OCI-LY3 (cell line): ENCODE measurements around the gene NUFIP2.

Experiments
- EZH2phosphoT487 ChIP-seq: fragments of 200-600 bp; shearing (Covaris generic); IDR thresholded peaks from 2 replicates; pipeline ENCODE4 v1.6.1; 2018; ENCODE audit warnings: antibody characterized with exemption, mixed run types, low read depth
- TF ChIP-seq, protein P1 (sequence below): fragments of 200-600, 300-600 bp; sonication (generic); IDR thresholded peaks from 2 replicates; pipeline ENCODE4 v1.5.1; 2014; ENCODE audit warnings: antibody characterized with exemption, low read length, low read depth

DNA sequence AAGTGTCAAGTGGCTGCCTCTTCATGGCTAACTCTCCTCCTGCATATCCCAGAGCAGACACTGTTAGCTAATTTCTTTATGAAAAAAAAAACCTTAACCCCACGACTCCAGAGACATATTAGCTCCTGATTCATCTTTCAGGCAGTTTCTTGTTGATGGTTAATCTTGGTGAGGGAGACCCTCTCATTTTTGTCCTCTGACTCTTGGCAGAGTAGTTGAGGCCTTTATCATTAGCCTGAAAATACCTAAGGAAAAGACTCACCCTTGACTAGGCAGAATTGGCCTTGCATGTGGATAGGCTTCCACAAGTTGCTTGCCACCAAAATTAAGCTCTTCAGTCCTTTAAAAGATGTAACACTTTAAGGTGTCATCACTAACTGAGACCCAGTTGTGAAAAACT lies 43.3 kb downstream of the NUFIP2 start:
- TF ChIP-seq, protein P1, sequence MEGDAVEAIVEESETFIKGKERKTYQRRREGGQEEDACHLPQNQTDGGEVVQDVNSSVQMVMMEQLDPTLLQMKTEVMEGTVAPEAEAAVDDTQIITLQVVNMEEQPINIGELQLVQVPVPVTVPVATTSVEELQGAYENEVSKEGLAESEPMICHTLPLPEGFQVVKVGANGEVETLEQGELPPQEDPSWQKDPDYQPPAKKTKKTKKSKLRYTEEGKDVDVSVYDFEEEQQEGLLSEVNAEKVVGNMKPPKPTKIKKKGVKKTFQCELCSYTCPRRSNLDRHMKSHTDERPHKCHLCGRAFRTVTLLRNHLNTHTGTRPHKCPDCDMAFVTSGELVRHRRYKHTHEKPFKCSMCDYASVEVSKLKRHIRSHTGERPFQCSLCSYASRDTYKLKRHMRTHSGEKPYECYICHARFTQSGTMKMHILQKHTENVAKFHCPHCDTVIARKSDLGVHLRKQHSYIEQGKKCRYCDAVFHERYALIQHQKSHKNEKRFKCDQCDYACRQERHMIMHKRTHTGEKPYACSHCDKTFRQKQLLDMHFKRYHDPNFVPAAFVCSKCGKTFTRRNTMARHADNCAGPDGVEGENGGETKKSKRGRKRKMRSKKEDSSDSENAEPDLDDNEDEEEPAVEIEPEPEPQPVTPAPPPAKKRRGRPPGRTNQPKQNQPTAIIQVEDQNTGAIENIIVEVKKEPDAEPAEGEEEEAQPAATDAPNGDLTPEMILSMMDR = no peak
- TF ChIP-seq EZH2phosphoT487 = no peak
